ENCODE measurements around the gene OCIAD1.
"Not testable (repeated sequence)": the region's sequence is repeated elsewhere in the genome, so short reads cannot be mapped to it uniquely, and the experiment has no call there.

The OCIAD1 gene, protein sequence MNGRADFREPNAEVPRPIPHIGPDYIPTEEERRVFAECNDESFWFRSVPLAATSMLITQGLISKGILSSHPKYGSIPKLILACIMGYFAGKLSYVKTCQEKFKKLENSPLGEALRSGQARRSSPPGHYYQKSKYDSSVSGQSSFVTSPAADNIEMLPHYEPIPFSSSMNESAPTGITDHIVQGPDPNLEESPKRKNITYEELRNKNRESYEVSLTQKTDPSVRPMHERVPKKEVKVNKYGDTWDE

DNA sequence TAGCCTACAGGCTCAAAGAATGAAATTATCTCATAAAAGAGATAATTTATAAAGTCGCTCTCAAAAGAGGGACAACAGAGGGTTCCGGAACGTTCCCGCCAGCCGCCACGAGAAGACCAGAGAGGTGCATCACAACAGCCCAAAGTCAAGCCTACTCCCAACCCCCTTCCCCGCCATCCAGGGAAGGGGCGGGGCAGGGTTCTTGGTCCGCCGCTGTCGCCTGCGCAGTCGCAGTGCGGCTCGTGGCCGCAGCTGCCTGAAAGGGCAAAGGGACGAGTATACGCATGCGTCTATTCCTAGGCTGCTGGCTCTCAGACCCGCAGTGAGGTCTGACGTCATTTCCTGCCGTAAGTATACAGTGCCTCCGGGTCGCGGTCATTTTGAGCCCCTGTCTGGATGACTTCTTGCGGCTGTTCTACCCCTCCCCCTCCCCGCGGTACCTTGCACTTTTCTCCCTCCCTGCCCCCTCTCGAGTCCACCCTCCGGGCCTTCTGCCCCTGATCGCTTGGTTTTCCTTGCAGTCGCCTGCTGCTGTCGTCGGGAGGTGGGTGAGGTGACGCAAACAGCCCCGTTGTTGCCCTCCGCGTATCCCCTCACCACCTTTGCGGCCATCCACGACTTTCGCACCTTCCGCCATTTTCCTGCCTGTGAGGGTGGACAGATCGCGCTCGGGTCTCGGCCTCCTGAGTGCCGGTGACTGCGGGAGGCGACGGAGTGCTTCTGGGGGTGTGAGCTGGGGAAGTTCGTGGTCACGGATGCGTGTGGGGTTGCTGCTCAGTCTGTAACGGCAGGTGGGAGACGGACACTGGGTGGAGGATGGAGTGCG lies at the start of gene OCIAD1:
Gene OCIAD1 (plus strand): TSS at position 383 of the 826 bp plus-strand sequence. CDS start 1,537 bp downstream, outside the sequence.
- DNase-seq = peak; percentile 77 to 99 (median 95)

- DNase-seq = no peak
Measured at GRCh38 chr4:48781968-48782367, 48.9 kb upstream of the OCIAD1 start.

DNA sequence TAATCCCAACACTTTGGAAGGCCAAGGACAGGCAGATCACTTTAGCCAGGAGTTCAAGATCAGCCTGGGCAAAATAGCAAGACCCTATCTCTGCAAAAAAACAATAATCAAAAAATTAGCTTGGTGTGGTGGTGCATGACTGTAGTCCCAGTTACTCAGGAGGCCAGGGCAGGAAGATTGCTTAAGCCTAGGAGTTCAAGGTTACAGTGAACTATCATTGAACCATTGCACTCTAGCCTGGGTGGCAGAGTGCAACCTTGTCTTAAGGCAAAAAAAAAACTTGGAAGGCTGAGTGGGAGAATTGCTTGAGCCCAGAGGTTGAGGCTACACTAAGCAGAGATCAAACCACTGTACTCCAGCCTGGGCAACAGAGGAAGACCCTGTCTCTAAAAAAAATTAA lies 45.6 kb upstream of the OCIAD1 start:
- DNase-seq = no peak

GRCh38 chr4:48786549-48786948 lies 44.3 kb upstream of the OCIAD1 start:
- no peak for DNase-seq

DNA sequence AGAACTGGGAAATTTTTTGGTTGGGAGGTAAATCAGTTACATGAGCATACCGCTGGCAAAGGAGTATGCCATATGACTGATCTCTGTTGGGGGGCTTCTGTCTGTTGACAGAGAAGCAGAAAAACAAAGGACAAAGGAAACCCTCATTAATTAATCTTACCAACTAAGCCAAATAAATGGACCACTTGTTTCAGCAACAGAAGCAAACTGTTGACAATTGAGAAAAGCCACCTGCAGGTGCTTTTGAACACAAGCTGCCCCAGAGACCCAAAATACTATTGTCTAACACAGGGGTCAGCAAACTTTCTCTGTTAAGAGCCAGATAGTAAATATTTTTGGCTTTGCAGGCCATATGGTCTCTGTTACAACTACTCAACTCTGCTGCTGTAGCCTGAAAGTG lies 43.8 kb upstream of the OCIAD1 start:
- peak in 26 of 56 donors; percentile 2 to 68 (median 26) for DNase-seq

GRCh38 chr4:48790561-48790960 lies 40.3 kb upstream of the OCIAD1 start:
- no peak for DNase-seq

DNA sequence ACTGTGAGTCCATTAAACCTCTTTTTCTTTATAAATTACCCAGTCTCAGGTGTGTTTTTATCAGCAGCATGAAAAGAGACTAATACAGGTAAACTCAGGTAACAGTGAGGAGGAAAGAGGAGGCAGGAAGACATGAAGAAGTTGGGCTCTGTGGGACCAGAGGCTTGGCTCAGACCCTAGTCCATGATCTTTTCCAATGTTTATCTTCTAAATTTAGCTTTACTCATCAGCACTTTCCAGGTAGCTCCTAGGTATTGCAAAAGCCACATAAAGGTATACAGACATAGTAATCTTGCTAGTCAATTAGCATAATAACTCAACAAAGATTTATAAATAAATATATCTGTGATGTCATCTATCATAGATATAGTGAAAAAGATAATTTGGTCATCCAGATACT lies 39.6 kb upstream of the OCIAD1 start:
- DNase-seq = no peak

DNA sequence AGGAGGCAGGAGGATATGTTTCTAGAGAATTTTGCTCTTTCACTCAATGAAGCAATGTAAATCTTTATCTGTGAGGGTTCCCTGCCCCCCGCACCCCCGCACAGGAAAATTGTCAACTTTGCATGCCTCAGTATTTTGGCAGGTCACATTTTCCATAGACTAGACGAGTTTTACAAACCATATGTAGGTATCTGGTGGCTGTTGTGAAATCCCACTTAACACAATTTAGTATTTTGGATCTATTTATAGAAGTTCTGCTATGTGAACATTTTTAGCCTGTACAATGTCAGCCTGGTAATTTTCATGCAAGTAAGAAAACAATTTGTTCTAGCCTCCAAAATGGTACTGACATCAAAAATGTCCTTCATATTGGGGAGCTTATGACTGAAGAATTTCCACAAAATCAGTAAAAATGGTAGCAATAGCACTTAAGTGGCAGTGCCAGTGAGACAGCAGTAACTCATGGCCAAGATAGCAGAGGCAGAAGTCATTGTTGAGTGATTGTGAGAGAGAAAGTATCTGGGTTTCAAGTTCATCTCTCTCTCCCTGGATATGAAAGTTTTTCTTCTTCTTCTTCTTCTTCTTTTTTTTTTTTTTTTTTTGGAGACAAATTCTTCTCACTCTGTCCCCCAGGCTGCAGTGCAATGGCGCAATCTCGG lies 38.4 kb upstream of the OCIAD1 start:
- DNase-seq = no peak

- DNase-seq = no peak
Measured at GRCh38 chr4:48795108-48795507, 35.8 kb upstream of the OCIAD1 start.

DNA sequence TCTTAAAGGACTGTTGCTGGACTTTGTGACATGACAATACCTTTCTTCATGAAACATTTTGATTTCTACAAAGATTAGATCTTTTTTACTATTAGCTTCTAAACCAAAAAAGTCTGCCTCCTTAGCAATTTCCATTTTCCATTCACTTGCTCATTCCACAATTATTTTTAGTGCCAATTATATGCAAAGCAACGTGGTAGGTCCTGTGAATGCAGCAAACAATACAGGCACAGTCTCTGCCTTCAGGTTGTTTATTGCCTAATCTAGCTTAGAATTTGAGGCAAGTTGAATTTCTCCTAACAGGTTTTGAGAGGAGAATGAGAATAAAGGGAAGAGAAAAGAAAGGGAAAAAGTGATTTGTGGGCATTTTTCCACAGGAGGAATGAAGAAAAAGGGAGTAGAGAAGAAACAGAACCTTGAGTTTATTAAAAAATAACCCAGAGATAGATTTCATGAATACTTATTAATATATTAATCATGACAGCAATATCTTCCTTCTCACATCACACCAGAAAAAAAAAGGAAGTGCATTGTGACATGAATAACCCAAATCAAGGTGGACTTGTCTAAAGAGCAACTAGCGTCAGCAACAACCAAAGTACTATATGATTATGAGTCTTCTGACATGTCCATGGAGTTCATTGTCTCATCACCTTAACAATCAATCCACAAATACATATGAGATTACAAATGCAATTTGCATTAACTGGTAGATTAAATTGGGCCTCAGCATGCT lies 34.5 kb upstream of the OCIAD1 start:
- no peak for DNase-seq

DNA sequence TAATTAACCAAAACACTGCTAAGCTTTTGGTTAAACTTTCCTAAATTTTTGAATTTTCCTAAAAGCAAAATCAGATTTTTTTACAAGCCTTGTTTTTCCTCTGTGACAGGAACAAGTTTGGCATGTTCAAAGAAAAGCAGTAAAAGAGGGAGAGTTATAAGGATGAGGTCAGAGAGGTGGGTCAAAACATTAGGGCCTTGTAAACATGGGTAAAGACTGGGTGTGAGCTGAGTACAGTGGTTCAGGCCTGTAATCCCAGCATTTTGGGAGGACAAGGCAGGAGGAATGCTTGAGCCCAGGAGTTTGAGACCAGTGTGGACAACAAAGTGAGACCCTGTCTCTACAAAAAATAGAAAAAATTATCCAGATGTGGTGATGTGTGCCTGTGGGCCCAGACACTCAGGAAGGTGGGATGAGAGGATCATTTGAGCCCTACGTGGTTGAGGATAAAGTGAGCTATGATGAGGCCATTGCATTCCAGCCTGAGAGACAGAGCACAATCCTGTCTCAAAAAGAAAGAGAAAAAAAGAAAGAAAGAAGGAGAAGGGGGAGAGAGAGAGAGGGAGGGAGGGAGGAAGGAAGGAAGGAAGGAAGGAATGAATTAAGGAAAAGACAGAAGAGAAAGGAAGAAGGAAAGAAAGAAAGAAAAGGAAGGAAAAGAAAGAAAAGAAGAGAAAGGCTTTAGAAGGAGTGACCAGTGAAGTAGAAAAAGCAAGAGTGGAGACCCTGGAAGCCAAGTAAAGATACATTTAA lies 33.8 kb upstream of the OCIAD1 start:
- DNase-seq = no peak

- DNase-seq = no peak
Measured at GRCh38 chr4:48798117-48798516, 32.8 kb upstream of the OCIAD1 start.

- no peak for DNase-seq
Measured at GRCh38 chr4:48799157-48799556, 31.7 kb upstream of the OCIAD1 start.

GRCh38 chr4:48800155-48800554 lies 30.7 kb upstream of the OCIAD1 start:
- DNase-seq = not testable (repeated sequence)

GRCh38 chr4:48801016-48801715 lies 29.7 kb upstream of the OCIAD1 start:
- DNase-seq = no peak

DNA sequence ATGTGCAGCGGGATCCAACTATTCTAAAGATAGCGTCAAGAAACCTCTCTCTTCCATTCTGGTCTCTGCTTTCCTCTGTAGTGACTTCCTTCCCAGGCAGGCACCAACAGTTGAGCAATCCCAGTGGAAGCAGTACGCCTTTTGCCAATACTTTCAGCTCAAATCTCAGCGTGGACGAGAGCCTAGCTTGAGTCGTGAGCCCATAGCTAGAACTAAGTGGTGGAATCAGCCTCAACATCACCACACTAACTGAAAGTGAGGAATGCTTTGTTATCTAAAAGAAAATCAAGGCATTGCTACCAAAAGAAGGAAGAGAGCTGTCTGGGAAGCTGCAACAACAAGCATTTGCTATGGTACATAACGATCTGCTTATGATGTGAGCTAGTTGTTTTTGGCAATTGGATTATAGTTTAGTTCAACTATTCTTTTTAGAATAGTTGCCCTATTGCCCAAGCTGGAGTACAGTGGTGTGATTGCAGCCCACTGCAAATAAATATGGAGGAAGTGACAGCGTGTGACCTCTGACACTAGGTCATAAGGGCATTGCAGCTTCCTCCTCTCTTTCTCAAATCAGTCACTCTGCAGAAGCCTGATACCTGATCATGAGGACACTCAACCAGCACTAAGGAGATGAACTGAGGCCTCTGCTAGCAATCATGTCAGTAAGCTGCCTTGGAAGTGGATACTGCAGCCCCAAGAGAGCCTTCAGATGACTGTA lies 26.1 kb upstream of the OCIAD1 start:
- no peak for DNase-seq

GRCh38 chr4:48812866-48813265 lies 18.0 kb upstream of the OCIAD1 start:
- DNase-seq = no peak

- DNase-seq = no peak
Measured at GRCh38 chr4:48813964-48814363, 16.9 kb upstream of the OCIAD1 start.

DNA sequence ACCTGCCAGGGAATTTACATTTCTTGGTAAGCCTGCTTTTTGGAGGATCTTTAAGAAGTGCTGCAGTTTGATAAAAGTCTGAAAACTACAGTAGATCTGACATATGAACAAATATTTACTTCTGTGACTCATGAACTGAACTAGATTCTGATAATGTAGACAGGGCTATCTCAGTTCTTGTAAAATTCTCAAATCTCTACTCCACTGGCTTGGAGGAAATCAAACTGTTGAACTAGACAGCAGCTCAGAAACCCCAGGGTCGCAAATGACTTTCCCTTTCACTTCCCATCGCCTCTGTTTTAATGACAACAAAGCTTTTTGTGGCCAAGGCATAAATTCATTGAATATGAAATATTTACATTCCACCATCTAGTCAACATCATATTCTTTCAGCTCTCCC lies 15.4 kb upstream of the OCIAD1 start:
- no peak for DNase-seq

DNA sequence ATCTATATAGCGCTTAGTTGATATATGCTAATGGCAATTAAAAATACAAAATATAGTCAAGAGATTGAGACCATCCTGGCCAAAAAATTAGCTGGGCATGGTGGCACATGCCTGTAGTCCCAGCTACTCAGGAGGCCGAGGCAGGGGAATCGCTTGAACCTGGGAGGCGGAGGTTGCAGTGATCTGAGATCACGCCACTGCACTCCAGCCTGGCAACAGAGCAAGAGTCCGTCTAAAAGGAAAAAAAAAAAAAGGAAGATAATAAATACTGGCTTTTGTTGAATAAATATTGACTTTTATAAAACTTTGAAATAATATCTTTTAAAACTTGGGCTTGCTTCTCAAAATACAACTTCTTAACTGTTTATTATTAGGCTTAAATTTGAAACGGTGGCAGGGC lies 14.6 kb upstream of the OCIAD1 start:
- not testable (repeated sequence) for DNase-seq

All from amygdala (tissue), 56 donors.